Nephron (organoid): ENCODE data around the gene RPS18.

Experiments
- H3K27ac Mint-ChIP-seq, 3 experiments: 2 replicates each; pipeline ENCODE4 v1.8.0; 2020; ENCODE audit warnings: mixed read lengths in 3 of 3, mild to moderate bottlenecking in 2 of 3, moderate library complexity in 1 of 3
- H3K27me3 Mint-ChIP-seq: 2 replicates; pipeline ENCODE4 v1.8.0; 2021; ENCODE audit warnings: low read depth, mild to moderate bottlenecking, moderate library complexity, mixed read lengths
- H3K36me3 Mint-ChIP-seq: 2 replicates; pipeline ENCODE4 v1.8.0; 2020; ENCODE audit warnings: low read depth, mixed read lengths
- H3K4me1 Mint-ChIP-seq: 2 replicates; pipeline ENCODE4 v1.8.0; 2020; ENCODE audit warnings: mixed read lengths
- H3K4me3 Mint-ChIP-seq, 3 experiments: 2 replicates each; pipeline ENCODE4 v1.8.0; 2020; ENCODE audit warnings: mild to moderate bottlenecking in 3 of 3, mixed read lengths in 3 of 3, moderate library complexity in 2 of 3
- H3K9me3 Mint-ChIP-seq: 2 replicates; pipeline ENCODE4 v1.8.0; 2020; ENCODE audit warnings: mixed read lengths
- CTCF ChIP-seq, 3 experiments: fragments of 200-600 bp; sonication (generic); IDR thresholded peaks; one replicate each; pipeline ENCODE4 v1.5.0; 2021; ENCODE audit warnings: antibody characterized with exemption in 3 of 3; ENCODE audit not compliant: unreplicated experiment in 3 of 3

Gene RPS18

DNA sequence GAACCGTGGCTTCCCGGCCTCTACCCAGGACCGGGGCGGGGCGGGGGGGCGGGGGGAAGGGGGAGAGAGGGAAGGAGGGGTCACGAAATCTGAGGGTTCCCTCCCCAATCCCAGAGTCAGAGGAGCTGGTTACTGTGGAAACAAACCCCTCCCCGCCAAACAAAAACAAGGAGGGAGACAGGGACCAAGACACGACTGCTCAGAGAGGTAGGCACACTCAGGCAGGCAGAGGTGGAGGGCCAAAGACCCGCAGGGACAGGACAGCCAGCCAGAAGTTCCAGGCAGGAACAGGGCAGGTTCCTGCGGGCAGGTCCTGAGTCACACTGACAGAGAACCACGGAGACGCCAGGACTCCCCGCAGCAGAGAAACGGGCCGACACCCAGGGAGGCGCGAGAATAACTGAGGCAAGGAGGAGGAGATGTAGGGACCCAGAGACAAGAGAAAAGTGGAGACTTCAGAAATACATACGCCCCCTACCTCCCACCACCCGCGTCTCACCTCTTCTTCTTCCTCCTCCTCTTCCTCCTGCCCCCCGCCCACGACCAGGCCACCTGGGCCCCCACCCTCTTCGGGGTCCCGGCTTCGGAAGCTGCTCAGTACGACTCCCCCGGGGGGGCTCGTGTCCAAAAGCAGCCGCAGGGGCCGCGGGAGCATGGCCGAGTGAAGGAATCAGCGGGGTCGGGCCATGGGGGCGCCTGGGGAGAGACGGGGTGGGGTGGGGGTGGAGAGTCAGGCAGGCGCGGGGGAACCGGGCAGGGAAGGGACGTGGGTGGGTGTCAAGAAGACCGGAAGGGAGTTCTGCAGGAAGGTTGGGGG is 26.3 kb downstream of the RPS18 start:
- Mint-ChIP-seq H3K27me3 (no peaks in the 10 kb centered on the region), H3K27ac (peak overlapping the region; percentile 94 to 97 (median 95)), H3K36me3 (peaks cover 10% of the 10 kb centered on the region), H3K4me3 (peak overlapping the region; percentile 93 to 100 (median 96)), H3K4me1 (peaks cover 16% of the 10 kb centered on the region), H3K9me3 (no peaks in the 10 kb centered on the region)
- TF ChIP-seq CTCF (IDR thresholded peaks at IDR 0.05; ENCODE audit: unreplicated experiment in 3 of 3), result no peak

DNA sequence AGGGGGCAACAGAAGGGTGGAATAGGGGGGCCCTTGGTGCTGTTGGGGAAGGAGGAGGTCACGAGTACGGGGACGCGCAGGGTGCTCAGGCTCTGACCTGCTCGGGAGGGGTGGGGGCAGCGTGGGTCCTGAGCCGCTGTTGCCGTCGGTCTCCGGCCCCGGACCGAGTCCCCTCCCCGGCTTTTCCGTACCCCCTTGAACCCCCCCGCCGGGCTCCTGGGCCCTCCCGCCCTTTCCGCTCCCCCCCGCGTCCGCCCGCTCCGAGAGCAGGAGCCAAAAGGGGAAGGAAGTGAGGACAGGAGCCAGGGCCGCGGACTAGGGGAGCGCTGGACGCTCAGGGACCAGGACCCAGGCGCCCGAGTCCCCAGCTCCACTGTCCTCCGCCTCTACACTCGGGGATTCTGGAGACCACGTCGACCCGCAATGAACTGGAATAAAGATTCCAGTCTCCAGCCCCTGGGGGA is 26.9 kb downstream of the RPS18 start, which contains the start of gene RGL2:
Gene RGL2, minus strand, starts transcription at position 170 of the 464 bp plus-strand sequence. CDS start 332 bp downstream, outside the sequence.
- peak within 1 kb of the TSS; percentile 93 to 100 (median 96) for H3K4me3 Mint-ChIP-seq
- peaks cover 16% of the 10 kb centered on the region for H3K4me1 Mint-ChIP-seq
- no peaks in the 10 kb centered on the region for H3K9me3 Mint-ChIP-seq
- peaks cover 10% of the 10 kb centered on the region for H3K36me3 Mint-ChIP-seq
- TF ChIP-seq CTCF (IDR thresholded peaks at IDR 0.05; ENCODE audit: unreplicated experiment in 3 of 3), result no peak
- peak within 1 kb of the TSS; percentile 94 to 97 (median 96) for H3K27ac Mint-ChIP-seq
- H3K27me3 Mint-ChIP-seq, result peaks cover 1% of the 10 kb centered on the region

- peak; percentile 63 to 75 (median 72) for TF ChIP-seq CTCF (IDR thresholded peaks at IDR 0.05; ENCODE audit: unreplicated experiment in 3 of 3)
- no peaks in the 10 kb centered on the region for H3K9me3 Mint-ChIP-seq
- peaks cover 16% of the 10 kb centered on the region for H3K4me1 Mint-ChIP-seq
- H3K27me3 Mint-ChIP-seq, result peaks cover 3% of the 10 kb centered on the region
- H3K4me3 Mint-ChIP-seq, result peak overlapping the region; percentile 93 to 100 (median 96)
- peak overlapping the region; percentile 94 to 96 (median 96) for H3K27ac Mint-ChIP-seq
- peaks cover 5% of the 10 kb centered on the region for H3K36me3 Mint-ChIP-seq
Measured at GRCh38 chr6:33299237-33299944, 27.5 kb downstream of the RPS18 start.

DNA sequence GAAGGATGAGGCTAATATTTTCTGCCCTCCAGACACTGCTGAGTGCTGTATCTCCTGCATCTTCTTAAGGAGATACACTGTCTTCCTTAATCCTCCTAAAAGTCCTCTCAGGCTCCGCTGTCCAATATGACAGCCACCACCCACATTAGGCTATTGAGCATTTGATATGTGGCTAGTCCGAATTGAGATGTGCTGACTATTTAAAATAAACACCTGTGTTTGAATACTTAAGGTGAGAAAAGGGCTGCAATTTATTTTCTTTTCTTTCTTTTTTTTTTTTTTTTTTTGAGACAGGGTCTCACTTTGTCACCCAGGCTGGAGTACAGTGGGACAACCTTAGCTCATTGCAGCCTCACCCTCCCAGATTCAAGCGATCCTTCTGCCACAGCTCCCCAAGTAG is 30.0 kb downstream of the RPS18 start:
- H3K4me3 Mint-ChIP-seq, result peak overlapping the region; percentile 36 to 93 (median 50)
- H3K36me3 Mint-ChIP-seq, result peaks cover 13% of the 10 kb centered on the region
- H3K9me3 Mint-ChIP-seq, result no peaks in the 10 kb centered on the region
- peak overlapping the region in 1 of 3 experiments; percentile 31 for H3K27ac Mint-ChIP-seq
- TF ChIP-seq CTCF (IDR thresholded peaks at IDR 0.05; ENCODE audit: unreplicated experiment in 3 of 3), result no peak
- peaks cover 3% of the 10 kb centered on the region for H3K27me3 Mint-ChIP-seq
- peaks cover 10% of the 10 kb centered on the region for H3K4me1 Mint-ChIP-seq

DNA sequence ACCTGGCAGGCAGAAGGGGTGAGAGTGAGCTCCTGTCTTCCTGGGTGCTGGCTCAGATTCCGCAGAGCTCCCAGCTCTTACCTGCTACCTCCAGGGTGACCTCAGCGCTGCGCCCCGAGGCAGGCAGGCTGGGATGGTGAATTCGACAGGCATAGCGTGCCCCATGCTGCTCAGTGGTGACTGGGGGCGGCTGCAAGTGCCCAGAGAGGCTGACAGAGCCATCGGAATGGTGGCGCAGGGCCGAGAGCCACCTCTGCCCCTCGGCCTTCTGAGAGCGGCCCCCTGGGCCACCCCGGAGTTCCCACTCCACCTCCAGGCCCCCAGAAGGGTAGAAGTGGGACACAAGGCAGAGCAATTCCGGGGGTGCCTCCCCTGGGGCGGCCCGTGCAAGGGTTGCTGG is 32.3 kb downstream of the RPS18 start:
- Mint-ChIP-seq H3K4me1 (peaks cover 10% of the 10 kb centered on the region), H3K36me3 (peaks cover 18% of the 10 kb centered on the region), H3K9me3 (no peaks in the 10 kb centered on the region), H3K4me3 (no peak overlapping the region), H3K27me3 (peaks cover 3% of the 10 kb centered on the region), H3K27ac (no peak overlapping the region)
- TF ChIP-seq CTCF (IDR thresholded peaks at IDR 0.05; ENCODE audit: unreplicated experiment in 3 of 3), result no peak
